Liver (tissue), 9 donors: Measurements from ENCODE around the gene SLC19A3. TPM values are rescaled to one million over a fixed set of nuclear protein-coding genes. Genes with fewer than 3 reads are reported as not detected.
"Not testable (repeated sequence)": the region's sequence is repeated elsewhere in the genome, so short reads cannot be mapped to it uniquely, and the experiment has no call there.

Source experiments
- DNase-seq: peaks from one replicate; pipeline ENCODE4 v3.0.0-alpha.2; 2017; ENCODE audit warnings: low spot score
- H3K27ac ChIP-seq, 2 donors: one replicate each; pipeline ENCODE4 v1.7.0; 2013; ENCODE audit warnings: inconsistent platforms in 2 of 2, low read length in 2 of 2, control low read depth in 1 of 2, low read depth in 1 of 2, mild to moderate bottlenecking in 1 of 2
- H3K27me3 ChIP-seq, 4 donors: one replicate each; pipeline versions ENCODE4 v1.6.1 to v1.7.0; 2013; ENCODE audit warnings: low read length in 3 of 4, inconsistent platforms in 1 of 4, mild to moderate bottlenecking in 1 of 4, moderate library complexity in 1 of 4; ENCODE audit not compliant: control insufficient read depth in 4 of 4, insufficient read depth in 4 of 4
- H3K36me3 ChIP-seq, 4 donors: one replicate each; pipeline versions ENCODE4 v1.6.1 to v1.7.0; 2013; ENCODE audit warnings: low read length in 3 of 4, mild to moderate bottlenecking in 3 of 4, low read depth in 1 of 4, moderate library complexity in 1 of 4; ENCODE audit not compliant: control insufficient read depth in 4 of 4, insufficient read depth in 3 of 4
- H3K4me1 ChIP-seq, 4 donors: one replicate each; pipeline versions ENCODE4 v1.6.1 to v1.7.0; 2013; ENCODE audit warnings: low read length in 3 of 4, mild to moderate bottlenecking in 3 of 4, moderate library complexity in 1 of 4; ENCODE audit not compliant: control insufficient read depth in 4 of 4, insufficient read depth in 4 of 4
- H3K4me3 ChIP-seq, 3 donors: one replicate each; pipeline versions ENCODE4 v1.6.1 to v1.7.0; 2013; ENCODE audit warnings: low read length in 3 of 3, control low read depth in 1 of 3, low read depth in 1 of 3, mild to moderate bottlenecking in 1 of 3
- H3K9ac ChIP-seq, 2 donors: one replicate each; pipeline ENCODE4 v1.7.0; 2013; ENCODE audit warnings: low read length in 2 of 2, mild to moderate bottlenecking in 2 of 2, moderate library complexity in 2 of 2, control low read depth in 1 of 2, low read depth in 1 of 2
- H3K9me3 ChIP-seq, 4 donors: one replicate each; pipeline versions ENCODE4 v1.6.1 to v1.7.0; 2013; ENCODE audit warnings: low read length in 3 of 4; ENCODE audit not compliant: control insufficient read depth in 4 of 4
- EGR1 ChIP-seq, 2 donors: IDR thresholded peaks; 2 replicates each; pipeline ENCODE4 v1.6.1; 2016 to 2018; ENCODE audit warnings: antibody characterized with exemption in 2 of 2, low read depth in 2 of 2
- FOXA2 ChIP-seq: IDR thresholded peaks from 2 replicates; pipeline ENCODE4 v1.6.1; 2016; ENCODE audit warnings: antibody characterized with exemption
- GABPA ChIP-seq, 2 donors: IDR thresholded peaks in 1 of 2; conservative IDR thresholded peaks in 1 of 2; 2 replicates each; pipeline ENCODE4 v1.6.1; 2016; ENCODE audit warnings: antibody characterized with exemption in 2 of 2, mild to moderate bottlenecking in 1 of 2, moderate library complexity in 1 of 2
- HNF4G ChIP-seq: IDR thresholded peaks from 2 replicates; pipeline ENCODE4 v1.6.1; 2016; ENCODE audit warnings: antibody characterized with exemption
- NR2F2 ChIP-seq: IDR thresholded peaks from 2 replicates; pipeline ENCODE4 v1.6.1; 2016; ENCODE audit warnings: antibody characterized with exemption
- RAD21 ChIP-seq, 2 donors: IDR thresholded peaks; 2 replicates each; pipeline ENCODE4 v1.6.1; 2016; ENCODE audit warnings: antibody characterized with exemption in 2 of 2, mild to moderate bottlenecking in 2 of 2
- RXRA ChIP-seq, 2 donors: IDR thresholded peaks; 2 replicates each; pipeline ENCODE4 v1.6.1; 2017 to 2018; ENCODE audit warnings: antibody characterized with exemption in 2 of 2, mild to moderate bottlenecking in 1 of 2
- SP1 ChIP-seq: IDR thresholded peaks from 2 replicates; pipeline ENCODE4 v1.6.1; 2018; ENCODE audit warnings: antibody characterized with exemption, mild to moderate bottlenecking
- TAF1 ChIP-seq: conservative IDR thresholded peaks from 2 replicates; pipeline ENCODE4 v1.6.1; 2016; ENCODE audit warnings: antibody characterized with exemption, mild to moderate bottlenecking
- YY1 ChIP-seq: IDR thresholded peaks from 2 replicates; pipeline ENCODE4 v1.6.1; 2016; ENCODE audit warnings: antibody characterized with exemption, mild to moderate bottlenecking
- WGBS: extraction: QIAGEN DNeasy Blood & Tissue Kit; methylation state at CpG from one replicate; pipeline ENCODE4 v1.1.7; 2013; 5-methylcytosine and 5-hydroxymethylcytosine counted together
- polyA plus RNA-seq, 2 donors: library from polyadenylated mRNA; stranded (reverse) in 1 of 2; unstranded in 1 of 2; fragments of 200-250 nt in 1 of 2; fragments of >200 nt in 1 of 2; fragmentation: Nextera tagmentation in 1 of 2; extraction: Ambion mirVana in 1 of 2; gene quantifications; one replicate each; pipeline versions ENCODE4 v1.2.1 to v1.2.3, GENCODE V29; 2013 to 2015
- total RNA-seq, 2 donors: library from RNA; depleted of rRNA; stranded (reverse); fragments of >200 nt; gene quantifications; one replicate each; pipeline ENCODE4 v1.2.3, GENCODE V29; 2014
- TF ChIP-seq, protein P1 (sequence below): IDR thresholded peaks from 2 replicates; pipeline ENCODE4 v1.6.1; 2016; ENCODE audit warnings: antibody characterized with exemption, mild to moderate bottlenecking
- TF ChIP-seq, protein P2 (sequence below): IDR thresholded peaks from 2 replicates; pipeline ENCODE4 v1.6.1; 2016; ENCODE audit warnings: antibody characterized with exemption
- TF ChIP-seq, protein P3 (sequence below): fragments of 150-350 bp; IDR thresholded peaks from 2 replicates; pipeline ENCODE4 v1.5.1; 2017; ENCODE audit warnings: improper control_type of control experiment, low read depth, low read length; ENCODE audit not compliant: missing input control
- donor health status: healthy.
- donor health status: healthy.
- donor health status: healthy.
- donor health status: healthy.
- donor health status: healthy.

Gene SLC19A3
- total and polyA plus RNA-seq, 4 donors, result 4.2 to 12.9 (median 8.4) TPM

DNA sequence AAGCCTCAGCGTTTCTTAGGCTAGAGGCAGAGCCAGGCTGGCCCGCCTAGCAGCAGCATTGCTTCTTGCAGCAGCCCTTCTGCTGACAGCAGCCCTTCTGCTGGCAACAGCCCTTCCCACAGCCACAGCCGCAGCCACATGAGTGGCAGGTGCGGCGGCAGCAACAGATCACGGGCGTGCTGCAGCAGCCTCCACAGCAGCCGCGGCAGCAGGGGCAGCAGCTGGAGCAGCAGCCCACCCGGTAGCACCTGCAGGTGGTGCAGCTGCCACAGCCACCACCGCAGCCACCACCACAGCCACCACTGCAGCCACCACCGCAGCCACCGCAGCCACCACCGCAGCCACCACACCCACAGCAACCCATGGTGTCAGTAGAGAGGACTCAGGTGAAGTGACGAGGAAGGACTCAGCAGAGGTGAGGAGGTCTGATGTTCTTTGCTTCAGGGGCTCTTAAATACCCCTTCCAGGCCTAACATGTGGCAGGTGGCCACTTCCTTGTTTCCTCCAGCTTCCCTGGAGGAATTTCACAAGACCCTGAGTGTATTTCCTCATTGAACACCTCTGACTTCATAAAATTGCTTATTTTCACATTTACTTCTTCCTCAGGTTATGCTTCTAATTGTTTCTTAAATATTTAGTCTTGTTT is 6.7 kb upstream of the SLC19A3 start, which contains the start of gene SCYGR6:
Gene SCYGR6 (minus strand): TSS at position 364 of the 646 bp plus-strand sequence. CDS start 0 bp downstream, at position 364.
- no peak within 1 kb of the TSS for H3K4me3 ChIP-seq
- TF ChIP-seq EGR1 (IDR thresholded peaks at IDR 0.05; ENCODE audit: low read depth in 2 of 2), result no peak
- no peak for DNase-seq
- peaks cover 0 to 3% (median 0%) of the 10 kb centered on the region in 4 donors for H3K4me1 ChIP-seq
- H3K9me3 ChIP-seq, result no peaks in the 10 kb centered on the region
- 88% methylated on average over 15 of the region's 15 CpGs for WGBS
- H3K27ac ChIP-seq, result no peak within 1 kb of the TSS
- no peak within 1 kb of the TSS for H3K9ac ChIP-seq
- no peaks in the 10 kb centered on the region for H3K27me3 ChIP-seq
- H3K36me3 ChIP-seq, result no peaks in the 10 kb centered on the region

DNA sequence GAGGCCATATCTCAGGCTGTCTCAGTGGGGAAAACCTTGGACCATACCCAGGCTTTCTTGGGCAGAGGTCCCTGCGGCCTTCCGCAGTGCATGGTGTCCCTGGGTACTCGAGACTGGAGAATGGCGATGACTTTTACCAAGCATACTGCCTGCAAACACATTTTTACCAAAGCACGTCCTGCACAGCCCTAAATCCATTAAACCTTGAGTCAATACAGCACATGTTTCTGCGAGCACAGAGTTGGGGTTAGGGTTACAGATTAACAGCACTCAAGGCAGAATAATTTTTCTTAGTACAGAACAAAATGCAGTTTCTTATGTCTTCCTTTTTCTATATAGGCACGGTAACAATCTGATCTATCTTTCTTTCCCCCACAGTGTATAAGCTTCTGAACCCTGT is 5.0 kb upstream of the SLC19A3 start:
- not testable (repeated sequence) for H3K4me1 ChIP-seq, H3K27ac ChIP-seq, DNase-seq, H3K36me3 ChIP-seq, H3K4me3 ChIP-seq, H3K9me3 ChIP-seq, H3K9ac ChIP-seq, H3K27me3 ChIP-seq
- 65% methylated on average over 7 of the region's 7 CpGs for WGBS

DNA sequence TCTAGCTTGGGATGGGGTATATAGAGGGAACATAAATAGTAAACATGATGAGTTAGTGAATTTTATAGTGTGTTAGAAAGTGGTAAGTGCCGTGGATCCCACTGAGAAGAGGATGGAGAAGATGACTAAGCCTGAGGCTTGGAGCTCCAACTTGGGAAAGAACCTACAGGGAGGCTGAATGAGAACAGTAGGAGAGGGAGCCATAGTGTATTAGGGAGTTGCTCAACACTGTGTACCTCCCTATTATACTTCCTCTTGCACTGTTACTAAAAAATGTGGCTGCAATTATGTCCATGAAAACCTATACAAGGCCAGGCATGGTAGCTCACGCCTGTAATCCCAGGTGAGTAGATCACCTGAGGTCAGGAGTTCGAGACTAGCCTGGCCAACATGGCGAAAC is 2.9 kb upstream of the SLC19A3 start:
- TF ChIP-seq RXRA (IDR thresholded peaks at IDR 0.05) (no peak), GABPA (IDR thresholded peaks at IDR 0.05 in 1 of 2, conservative IDR thresholded peaks at IDR 0.05 in 1 of 2) (no peak), HNF4G (no peak), NR2F2 (no peak), YY1 (no peak), TAF1 (no peak), SP1 (no peak), FOXA2 (no peak), RAD21 (IDR thresholded peaks at IDR 0.05) (no peak)
- TF ChIP-seq, protein P1, sequence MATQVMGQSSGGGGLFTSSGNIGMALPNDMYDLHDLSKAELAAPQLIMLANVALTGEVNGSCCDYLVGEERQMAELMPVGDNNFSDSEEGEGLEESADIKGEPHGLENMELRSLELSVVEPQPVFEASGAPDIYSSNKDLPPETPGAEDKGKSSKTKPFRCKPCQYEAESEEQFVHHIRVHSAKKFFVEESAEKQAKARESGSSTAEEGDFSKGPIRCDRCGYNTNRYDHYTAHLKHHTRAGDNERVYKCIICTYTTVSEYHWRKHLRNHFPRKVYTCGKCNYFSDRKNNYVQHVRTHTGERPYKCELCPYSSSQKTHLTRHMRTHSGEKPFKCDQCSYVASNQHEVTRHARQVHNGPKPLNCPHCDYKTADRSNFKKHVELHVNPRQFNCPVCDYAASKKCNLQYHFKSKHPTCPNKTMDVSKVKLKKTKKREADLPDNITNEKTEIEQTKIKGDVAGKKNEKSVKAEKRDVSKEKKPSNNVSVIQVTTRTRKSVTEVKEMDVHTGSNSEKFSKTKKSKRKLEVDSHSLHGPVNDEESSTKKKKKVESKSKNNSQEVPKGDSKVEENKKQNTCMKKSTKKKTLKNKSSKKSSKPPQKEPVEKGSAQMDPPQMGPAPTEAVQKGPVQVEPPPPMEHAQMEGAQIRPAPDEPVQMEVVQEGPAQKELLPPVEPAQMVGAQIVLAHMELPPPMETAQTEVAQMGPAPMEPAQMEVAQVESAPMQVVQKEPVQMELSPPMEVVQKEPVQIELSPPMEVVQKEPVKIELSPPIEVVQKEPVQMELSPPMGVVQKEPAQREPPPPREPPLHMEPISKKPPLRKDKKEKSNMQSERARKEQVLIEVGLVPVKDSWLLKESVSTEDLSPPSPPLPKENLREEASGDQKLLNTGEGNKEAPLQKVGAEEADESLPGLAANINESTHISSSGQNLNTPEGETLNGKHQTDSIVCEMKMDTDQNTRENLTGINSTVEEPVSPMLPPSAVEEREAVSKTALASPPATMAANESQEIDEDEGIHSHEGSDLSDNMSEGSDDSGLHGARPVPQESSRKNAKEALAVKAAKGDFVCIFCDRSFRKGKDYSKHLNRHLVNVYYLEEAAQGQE, result no peak
- TF ChIP-seq, protein P2, sequence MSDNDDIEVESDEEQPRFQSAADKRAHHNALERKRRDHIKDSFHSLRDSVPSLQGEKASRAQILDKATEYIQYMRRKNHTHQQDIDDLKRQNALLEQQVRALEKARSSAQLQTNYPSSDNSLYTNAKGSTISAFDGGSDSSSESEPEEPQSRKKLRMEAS, result no peak
- TF ChIP-seq, protein P3, sequence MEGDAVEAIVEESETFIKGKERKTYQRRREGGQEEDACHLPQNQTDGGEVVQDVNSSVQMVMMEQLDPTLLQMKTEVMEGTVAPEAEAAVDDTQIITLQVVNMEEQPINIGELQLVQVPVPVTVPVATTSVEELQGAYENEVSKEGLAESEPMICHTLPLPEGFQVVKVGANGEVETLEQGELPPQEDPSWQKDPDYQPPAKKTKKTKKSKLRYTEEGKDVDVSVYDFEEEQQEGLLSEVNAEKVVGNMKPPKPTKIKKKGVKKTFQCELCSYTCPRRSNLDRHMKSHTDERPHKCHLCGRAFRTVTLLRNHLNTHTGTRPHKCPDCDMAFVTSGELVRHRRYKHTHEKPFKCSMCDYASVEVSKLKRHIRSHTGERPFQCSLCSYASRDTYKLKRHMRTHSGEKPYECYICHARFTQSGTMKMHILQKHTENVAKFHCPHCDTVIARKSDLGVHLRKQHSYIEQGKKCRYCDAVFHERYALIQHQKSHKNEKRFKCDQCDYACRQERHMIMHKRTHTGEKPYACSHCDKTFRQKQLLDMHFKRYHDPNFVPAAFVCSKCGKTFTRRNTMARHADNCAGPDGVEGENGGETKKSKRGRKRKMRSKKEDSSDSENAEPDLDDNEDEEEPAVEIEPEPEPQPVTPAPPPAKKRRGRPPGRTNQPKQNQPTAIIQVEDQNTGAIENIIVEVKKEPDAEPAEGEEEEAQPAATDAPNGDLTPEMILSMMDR, result no peak
- no peaks in the 10 kb centered on the region for H3K36me3 ChIP-seq
- H3K4me3 ChIP-seq, result no peak overlapping the region
- H3K9ac ChIP-seq, result no peak overlapping the region
- no peaks in the 10 kb centered on the region for H3K9me3 ChIP-seq
- peaks cover 6 to 21% (median 6%) of the 10 kb centered on the region in 4 donors for H3K4me1 ChIP-seq
- H3K27ac ChIP-seq, result no peak overlapping the region
- 94% methylated on average over 4 of the region's 4 CpGs for WGBS
- H3K27me3 ChIP-seq, result no peaks in the 10 kb centered on the region
- DNase-seq, result no peak
